HG02852 (cell line): ENCODE data around the gene RMND1.
"Not testable (repeated sequence)": the region's sequence is repeated elsewhere in the genome, so short reads cannot be mapped to it uniquely, and the experiment has no call there.

Experiments used
- ATAC-seq: cut with Tn5 transposase; IDR thresholded peaks from one replicate; pipeline ENCODE4 v1.9.1; 2021; ENCODE audit warnings: mild to moderate bottlenecking, moderate library complexity; ENCODE audit not compliant: unreplicated experiment

RMND1 gene

GRCh38 chr6:151451950-151452749, at the start of gene RMND1:
Gene RMND1 (minus strand): TSS chr6:151452126. CDS start chr6:151445811, 6,315 bp downstream.
- ATAC-seq, result peak; percentile 97

- no peak for ATAC-seq
These were observed 47.6 kb upstream of the RMND1 start for GRCh38 chr6:151499551-151499950.

- peak; percentile 77 for ATAC-seq
These were observed 46.4 kb upstream of the RMND1 start for GRCh38 chr6:151498327-151498726.

GRCh38 chr6:151497905-151498304, 46.0 kb upstream of the RMND1 start:
- ATAC-seq, result peak; percentile 25

GRCh38 chr6:151495380-151495779, 43.5 kb upstream of the RMND1 start:
- ATAC-seq, result no peak

GRCh38 chr6:151494936-151495320, 43.0 kb upstream of the RMND1 start:
- ATAC-seq, result no peak

- no peak for ATAC-seq
These were observed 42.5 kb upstream of the RMND1 start for GRCh38 chr6:151494235-151494935.

- no peak for ATAC-seq
These were observed 41.9 kb upstream of the RMND1 start, which contains the start of gene CCDC170 for GRCh38 chr6:151493804-151494234. Gene CCDC170 (plus strand): TSS chr6:151494017. CDS start chr6:151494129, 112 bp downstream.

- ATAC-seq, result no peak
These were observed 41.4 kb upstream of the RMND1 start for GRCh38 chr6:151493161-151493803.

GRCh38 chr6:151490996-151491395, 39.1 kb upstream of the RMND1 start:
- no peak for ATAC-seq

- no peak for ATAC-seq
These were observed 36.3 kb upstream of the RMND1 start for GRCh38 chr6:151488226-151488625.

- no peak for ATAC-seq
These were observed 32.1 kb upstream of the RMND1 start for GRCh38 chr6:151483994-151484393.

GRCh38 chr6:151482290-151482689, 30.4 kb upstream of the RMND1 start:
- no peak for ATAC-seq

- no peak for ATAC-seq
These were observed 29.9 kb upstream of the RMND1 start for GRCh38 chr6:151481786-151482185.

GRCh38 chr6:151478670-151479069, 26.7 kb upstream of the RMND1 start:
- no peak for ATAC-seq

- no peak for ATAC-seq
These were observed 25.8 kb upstream of the RMND1 start for GRCh38 chr6:151477726-151478125.

GRCh38 chr6:151475653-151476523, 24.0 kb upstream of the RMND1 start:
- peak; percentile 43 for ATAC-seq

GRCh38 chr6:151464702-151465101, 12.8 kb upstream of the RMND1 start:
- ATAC-seq, result no peak

- no peak for ATAC-seq
These were observed 9.7 kb upstream of the RMND1 start for GRCh38 chr6:151461673-151462072.

GRCh38 chr6:151455751-151456398, 3.9 kb upstream of the RMND1 start:
- ATAC-seq, result not testable (repeated sequence)
